Choroid plexus epithelial cell (primary cell): ENCODE measurements around the gene EXOC4.

ENCODE experiments used
- DNase-seq: peaks from one replicate; pipeline ENCODE4 v3.0.0-alpha.2; 2010; ENCODE audit warnings: low read depth
- H3K4me3 ChIP-seq: 2 replicates; pipeline ENCODE4 v1.5.1; 2011; ENCODE audit warnings: low read depth, mild to moderate bottlenecking, control low read depth, low read length, moderate library complexity
- TF ChIP-seq, protein P1 (sequence below): conservative IDR thresholded peaks from 2 replicates; pipeline ENCODE4 v1.5.1; 2011; ENCODE audit warnings: low read depth, mild to moderate bottlenecking, control low read depth, inconsistent platforms, low read length, moderate library complexity

The EXOC4 gene

GRCh38 chr7:133568544-133568943 is 315.7 kb downstream of the EXOC4 start:
- H3K4me3 ChIP-seq: no peak overlapping the region
- TF ChIP-seq, protein P1, sequence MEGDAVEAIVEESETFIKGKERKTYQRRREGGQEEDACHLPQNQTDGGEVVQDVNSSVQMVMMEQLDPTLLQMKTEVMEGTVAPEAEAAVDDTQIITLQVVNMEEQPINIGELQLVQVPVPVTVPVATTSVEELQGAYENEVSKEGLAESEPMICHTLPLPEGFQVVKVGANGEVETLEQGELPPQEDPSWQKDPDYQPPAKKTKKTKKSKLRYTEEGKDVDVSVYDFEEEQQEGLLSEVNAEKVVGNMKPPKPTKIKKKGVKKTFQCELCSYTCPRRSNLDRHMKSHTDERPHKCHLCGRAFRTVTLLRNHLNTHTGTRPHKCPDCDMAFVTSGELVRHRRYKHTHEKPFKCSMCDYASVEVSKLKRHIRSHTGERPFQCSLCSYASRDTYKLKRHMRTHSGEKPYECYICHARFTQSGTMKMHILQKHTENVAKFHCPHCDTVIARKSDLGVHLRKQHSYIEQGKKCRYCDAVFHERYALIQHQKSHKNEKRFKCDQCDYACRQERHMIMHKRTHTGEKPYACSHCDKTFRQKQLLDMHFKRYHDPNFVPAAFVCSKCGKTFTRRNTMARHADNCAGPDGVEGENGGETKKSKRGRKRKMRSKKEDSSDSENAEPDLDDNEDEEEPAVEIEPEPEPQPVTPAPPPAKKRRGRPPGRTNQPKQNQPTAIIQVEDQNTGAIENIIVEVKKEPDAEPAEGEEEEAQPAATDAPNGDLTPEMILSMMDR: no peak
- peak; percentile 18 for DNase-seq

DNA sequence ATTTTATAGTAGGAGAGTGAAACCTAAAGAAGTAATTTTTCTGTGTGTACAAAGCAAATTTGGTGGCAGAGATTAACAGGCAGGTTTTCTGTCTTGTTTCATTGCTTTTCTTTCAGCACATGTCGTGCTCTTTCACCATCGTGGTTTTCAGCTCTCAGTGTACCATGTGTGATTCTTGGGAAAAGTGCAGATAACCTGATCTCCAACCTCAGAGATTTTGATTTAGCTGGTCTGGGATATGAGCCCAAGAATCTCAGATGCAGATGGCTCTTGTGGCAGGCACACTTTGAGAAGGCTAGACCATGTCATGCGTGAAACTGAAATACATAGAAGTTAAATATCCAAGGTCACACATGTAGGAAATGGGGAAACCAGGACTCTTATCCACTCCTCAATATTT is 317.4 kb downstream of the EXOC4 start:
- no peak overlapping the region for H3K4me3 ChIP-seq
- TF ChIP-seq, protein P1: no peak
- DNase-seq: peak; percentile 43

DNA sequence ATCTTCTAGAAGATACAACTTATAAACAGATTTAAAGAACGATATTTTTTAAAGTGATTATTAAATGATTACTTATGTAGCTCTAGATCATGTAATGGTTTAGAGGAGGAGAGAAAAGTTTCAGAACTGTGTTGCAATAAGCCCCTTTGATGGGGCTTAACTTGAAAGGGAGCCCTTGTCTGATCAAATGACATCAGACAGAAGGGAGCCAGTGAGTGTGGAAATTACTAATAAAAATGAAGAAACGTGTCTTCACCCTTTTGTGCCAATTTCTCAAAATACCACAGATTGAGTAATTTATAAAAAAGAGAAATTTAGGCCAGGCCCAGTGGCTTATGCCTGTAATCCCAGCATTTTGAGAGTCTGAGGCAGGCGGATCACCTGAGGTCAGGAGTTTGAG is 318.2 kb downstream of the EXOC4 start:
- TF ChIP-seq, protein P1: no peak
- no peak for DNase-seq
- H3K4me3 ChIP-seq: no peak overlapping the region

- peak; percentile 28 for DNase-seq
- TF ChIP-seq, protein P1: no peak
- H3K4me3 ChIP-seq: no peak overlapping the region
Measured at GRCh38 chr7:133572087-133572486, 319.2 kb downstream of the EXOC4 start.

DNA sequence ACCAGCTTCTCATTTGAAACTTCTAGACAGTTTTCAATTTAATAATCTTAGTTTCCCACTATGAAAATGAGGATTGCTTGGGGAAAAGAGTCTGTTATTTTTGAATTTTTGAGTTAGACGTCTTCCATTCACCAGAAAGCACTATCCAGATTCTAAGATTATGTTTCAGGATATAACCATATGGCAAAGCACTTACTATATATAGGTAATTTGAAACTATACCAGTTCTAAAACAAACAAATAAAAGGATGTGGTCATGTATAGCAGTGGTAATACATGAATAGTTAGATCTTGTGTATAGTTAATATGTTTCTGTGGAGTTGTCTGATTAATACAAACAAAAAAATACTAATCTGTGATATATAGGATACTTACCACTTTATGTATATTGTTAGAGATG is 320.0 kb downstream of the EXOC4 start:
- no peak overlapping the region for H3K4me3 ChIP-seq
- TF ChIP-seq, protein P1: no peak
- no peak for DNase-seq

DNA sequence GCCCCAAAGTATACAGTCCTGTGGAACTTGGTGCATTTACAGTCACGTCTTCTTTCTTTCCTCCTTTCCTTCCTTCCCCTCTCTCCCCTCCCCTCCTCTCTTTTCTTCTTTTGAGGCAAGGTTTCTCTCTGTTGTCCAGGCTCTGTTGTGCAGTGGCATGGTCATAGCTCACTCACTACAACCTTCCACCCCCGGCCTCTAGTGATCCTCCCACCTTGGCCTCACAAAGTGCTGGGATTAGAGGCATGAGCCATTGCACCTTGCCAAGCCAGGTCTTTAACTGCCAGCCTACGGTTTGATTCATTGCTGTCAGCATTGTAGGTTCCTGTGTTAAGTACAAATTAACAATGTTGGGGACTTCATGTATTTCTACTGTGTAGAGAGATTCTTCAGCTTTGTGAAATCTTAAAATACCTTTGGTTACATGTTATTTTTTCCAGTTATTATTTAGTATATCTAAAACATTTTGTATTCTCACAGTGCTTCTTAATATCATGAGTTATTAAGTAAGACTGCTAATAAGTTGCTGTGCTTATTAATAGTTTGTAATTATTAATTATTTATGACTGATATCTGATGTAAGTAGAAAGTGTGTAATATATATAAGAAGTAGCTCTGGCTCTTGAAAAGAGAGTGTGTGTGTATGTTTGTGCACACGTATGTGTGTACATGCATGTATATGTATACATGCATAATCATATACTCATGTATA is 320.8 kb downstream of the EXOC4 start:
- TF ChIP-seq, protein P1: no peak
- H3K4me3 ChIP-seq: no peak overlapping the region
- no peak for DNase-seq
